Measurements from ENCODE around the gene ATOH8. TPM values are rescaled to one million over a fixed set of nuclear protein-coding genes. Genes with fewer than 3 reads are reported as not detected.
A peak's percentile ranks its signal among the peaks of the same experiment; 100 is the strongest.

The ATOH8 gene
- total RNA-seq, 3 donors from 2014 or later = 1.9 to 8.7 (median 2.8) TPM

- peak in 1 of 3 donors; percentile 29 for DNase-seq
Measured at GRCh38 chr2:85769236-85769982, 15.6 kb downstream of the ATOH8 start.

GRCh38 chr2:85769983-85770362, 16.2 kb downstream of the ATOH8 start:
- no peaks in the 10 kb centered on the region for H3K36me3 ChIP-seq (ENCODE audit: low read depth)
- DNase-seq (peak in 1 of 3 donors; percentile 32), ATAC-seq (no peak)
- peaks cover 17% of the 10 kb centered on the region for H3K4me1 ChIP-seq (ENCODE audit: low read depth)
- no peak overlapping the region for H3K4me3 ChIP-seq
- H3K9me3 ChIP-seq = no peaks in the 10 kb centered on the region
- TF ChIP-seq, protein P1, sequence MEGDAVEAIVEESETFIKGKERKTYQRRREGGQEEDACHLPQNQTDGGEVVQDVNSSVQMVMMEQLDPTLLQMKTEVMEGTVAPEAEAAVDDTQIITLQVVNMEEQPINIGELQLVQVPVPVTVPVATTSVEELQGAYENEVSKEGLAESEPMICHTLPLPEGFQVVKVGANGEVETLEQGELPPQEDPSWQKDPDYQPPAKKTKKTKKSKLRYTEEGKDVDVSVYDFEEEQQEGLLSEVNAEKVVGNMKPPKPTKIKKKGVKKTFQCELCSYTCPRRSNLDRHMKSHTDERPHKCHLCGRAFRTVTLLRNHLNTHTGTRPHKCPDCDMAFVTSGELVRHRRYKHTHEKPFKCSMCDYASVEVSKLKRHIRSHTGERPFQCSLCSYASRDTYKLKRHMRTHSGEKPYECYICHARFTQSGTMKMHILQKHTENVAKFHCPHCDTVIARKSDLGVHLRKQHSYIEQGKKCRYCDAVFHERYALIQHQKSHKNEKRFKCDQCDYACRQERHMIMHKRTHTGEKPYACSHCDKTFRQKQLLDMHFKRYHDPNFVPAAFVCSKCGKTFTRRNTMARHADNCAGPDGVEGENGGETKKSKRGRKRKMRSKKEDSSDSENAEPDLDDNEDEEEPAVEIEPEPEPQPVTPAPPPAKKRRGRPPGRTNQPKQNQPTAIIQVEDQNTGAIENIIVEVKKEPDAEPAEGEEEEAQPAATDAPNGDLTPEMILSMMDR (IDR thresholded peaks at IDR 0.05) = no peak
- intact Hi-C loops (cut with DNase I, micrococcal nuclease) = no loop called here

More at GRCh38 chr2:85769236-85769982, 15.6 kb downstream of the ATOH8 start:
- TF ChIP-seq, protein P1 (IDR thresholded peaks at IDR 0.05) = no peak
- Histone ChIP-seq H3K9me3 (no peaks in the 10 kb centered on the region), H3K36me3 (ENCODE audit: low read depth) (no peaks in the 10 kb centered on the region), H3K4me3 (no peak overlapping the region), H3K4me1 (ENCODE audit: low read depth) (peaks cover 17% of the 10 kb centered on the region)
- intact Hi-C loops (cut with DNase I, micrococcal nuclease) = no loop called here
- ATAC-seq = no peak

DNA sequence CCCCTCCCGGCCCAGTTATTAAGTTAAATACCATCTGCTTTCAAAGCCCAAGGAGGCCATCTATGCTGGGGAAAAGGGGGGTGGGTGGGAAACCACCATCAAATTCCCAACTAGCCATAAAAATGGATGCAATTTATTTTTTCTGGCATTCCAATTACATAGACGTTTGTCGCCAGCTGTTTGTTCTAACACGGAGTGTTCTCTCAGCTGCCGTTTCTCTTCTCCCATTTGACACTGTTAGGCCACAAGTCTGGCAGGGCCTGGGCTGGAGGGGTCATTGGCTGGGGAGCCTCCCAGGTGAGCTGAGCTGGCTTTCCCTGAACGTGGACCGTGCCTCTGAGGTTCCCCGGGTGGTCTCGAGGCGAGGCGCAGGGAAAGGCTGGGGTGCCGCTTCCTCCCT, 16.6 kb downstream of the ATOH8 start:
- intact Hi-C loops (cut with DNase I, micrococcal nuclease) = no loop called here
- H3K4me1 ChIP-seq (ENCODE audit: low read depth) = peaks cover 17% of the 10 kb centered on the region
- ATAC-seq = no peak

DNA sequence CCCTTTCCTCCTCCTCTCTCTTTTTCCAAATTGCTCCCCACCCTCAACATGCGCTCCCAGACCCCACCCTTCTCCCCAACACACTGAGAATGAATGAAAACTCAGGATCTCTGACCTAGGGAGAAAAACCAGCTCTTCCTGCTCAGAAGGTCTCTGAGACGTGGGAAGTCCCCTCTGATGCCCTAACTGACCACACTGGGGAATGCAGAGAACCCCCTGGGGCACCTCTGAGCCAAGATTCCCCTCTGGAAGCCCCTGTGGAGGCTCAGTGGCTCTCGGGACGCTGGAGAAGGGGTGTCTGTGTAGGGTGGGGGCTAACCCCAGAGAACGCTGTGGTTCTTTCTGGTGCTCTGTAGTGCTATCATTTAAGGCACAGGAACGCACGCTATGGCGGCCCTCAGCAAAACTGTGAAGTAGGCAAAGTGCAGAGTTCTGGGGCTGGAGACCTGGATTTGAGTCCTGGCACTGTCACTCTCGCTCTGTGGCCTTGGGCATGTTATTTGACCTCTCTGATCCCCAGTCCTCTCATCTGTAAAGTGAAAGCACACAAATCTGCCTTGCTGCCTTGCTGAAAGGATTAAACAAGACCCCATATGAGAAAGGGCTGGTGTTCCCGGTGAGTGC, 17.1 kb downstream of the ATOH8 start:
- DNase-seq = peak in 1 of 3 donors; percentile 3
- Histone ChIP-seq H3K4me3 (no peak overlapping the region), H3K9me3 (no peaks in the 10 kb centered on the region), H3K4me1 (ENCODE audit: low read depth) (peaks cover 17% of the 10 kb centered on the region), H3K36me3 (ENCODE audit: low read depth) (no peaks in the 10 kb centered on the region)
- TF ChIP-seq, protein P1 (IDR thresholded peaks at IDR 0.05) = no peak
- intact Hi-C loops (cut with DNase I, micrococcal nuclease) = no loop called here
- no peak for ATAC-seq

More for the DNA sequence above, 16.6 kb downstream of the ATOH8 start:
- Histone ChIP-seq H3K36me3 (ENCODE audit: low read depth) (no peaks in the 10 kb centered on the region), H3K9me3 (no peaks in the 10 kb centered on the region), H3K4me3 (no peak overlapping the region)
- DNase-seq = peak in 1 of 3 donors; percentile 22
- TF ChIP-seq, protein P1 (IDR thresholded peaks at IDR 0.05) = no peak

GRCh38 chr2:85771486-85771885, 17.7 kb downstream of the ATOH8 start:
- H3K4me1 ChIP-seq (ENCODE audit: low read depth) = peaks cover 17% of the 10 kb centered on the region
- DNase-seq (peak in 1 of 3 donors; percentile 19), ATAC-seq (no peak)
- TF ChIP-seq, protein P1 (IDR thresholded peaks at IDR 0.05) = no peak
- no peak overlapping the region for H3K4me3 ChIP-seq
- intact Hi-C loops (cut with DNase I, micrococcal nuclease) = no loop called here
- H3K36me3 ChIP-seq (ENCODE audit: low read depth) = no peaks in the 10 kb centered on the region
- H3K9me3 ChIP-seq = no peaks in the 10 kb centered on the region
